Activated naive CD4-positive, alpha-beta T cell treated with anti-CD3 and anti-CD28 coated beads, Interleukin-2, amount 50 U/mL, for 16 hours (primary cell): ENCODE results near the gene FRAS1.
"Not testable (repeated sequence)": the region's sequence is repeated elsewhere in the genome, so short reads cannot be mapped to it uniquely, and the experiment has no call there.

Source experiments
- DNase-seq: peaks from one replicate; pipeline ENCODE4 v3.0.0-alpha.2; 2020

The FRAS1 gene

GRCh38 chr4:78058591-78059523 lies 1.7 kb downstream of the FRAS1 start:
- no peak for DNase-seq

- no peak for DNase-seq
These were observed 2.4 kb downstream of the FRAS1 start for GRCh38 chr4:78059524-78059889.

- DNase-seq: no peak
These were observed 2.8 kb downstream of the FRAS1 start for GRCh38 chr4:78059938-78060337.

GRCh38 chr4:78061939-78062570 lies 4.9 kb downstream of the FRAS1 start:
- no peak for DNase-seq

- no peak for DNase-seq
These were observed 8.5 kb downstream of the FRAS1 start for GRCh38 chr4:78065508-78066192.

- no peak for DNase-seq
These were observed 11.4 kb downstream of the FRAS1 start for GRCh38 chr4:78068481-78068880.

GRCh38 chr4:78069319-78069718 lies 12.2 kb downstream of the FRAS1 start:
- no peak for DNase-seq

GRCh38 chr4:78069859-78070258 lies 12.7 kb downstream of the FRAS1 start:
- no peak for DNase-seq

- no peak for DNase-seq
These were observed 13.7 kb downstream of the FRAS1 start for GRCh38 chr4:78070731-78071282.

GRCh38 chr4:78074759-78075158 lies 17.6 kb downstream of the FRAS1 start:
- DNase-seq: no peak

GRCh38 chr4:78075986-78076385 lies 18.9 kb downstream of the FRAS1 start:
- no peak for DNase-seq

GRCh38 chr4:78078101-78078500 lies 21.0 kb downstream of the FRAS1 start:
- no peak for DNase-seq

- DNase-seq: no peak
These were observed 22.8 kb downstream of the FRAS1 start for GRCh38 chr4:78079726-78080430.

GRCh38 chr4:78081541-78081940 lies 24.4 kb downstream of the FRAS1 start:
- DNase-seq: no peak

GRCh38 chr4:78083035-78083434 lies 25.9 kb downstream of the FRAS1 start:
- no peak for DNase-seq

GRCh38 chr4:78091534-78091933 lies 34.4 kb downstream of the FRAS1 start:
- no peak for DNase-seq

GRCh38 chr4:78092350-78092749 lies 35.2 kb downstream of the FRAS1 start:
- DNase-seq: not testable (repeated sequence)

- DNase-seq: no peak
These were observed 35.7 kb downstream of the FRAS1 start for GRCh38 chr4:78092850-78093249.

GRCh38 chr4:78095081-78095480 lies 38.0 kb downstream of the FRAS1 start:
- no peak for DNase-seq

GRCh38 chr4:78099058-78099457 lies 41.9 kb downstream of the FRAS1 start:
- DNase-seq: no peak

- DNase-seq: no peak
These were observed 42.9 kb downstream of the FRAS1 start for GRCh38 chr4:78100060-78100459.

GRCh38 chr4:78119698-78120097 lies 62.6 kb downstream of the FRAS1 start:
- DNase-seq: no peak
